Astrocyte (in vitro differentiated cells and primary cell): ENCODE data around the gene GRAMD4. TPM values are rescaled to one million over a fixed set of nuclear protein-coding genes. Genes with fewer than 3 reads are reported as not detected.

ENCODE experiments used
- DNase-seq: peaks from one replicate; pipeline ENCODE4 v3.0.0-alpha.2; 2010; ENCODE audit warnings: low read depth
- FAIRE-seq: peaks from 2 replicates; lab custom pipeline; 2011; peaks lifted over from hg19 to GRCh38; lab: Jason Lieb, UNC
- H2AFZ ChIP-seq: 2 replicates; pipeline ENCODE4 v1.6.0; 2012; ENCODE audit warnings: low read depth, low read length, inconsistent platforms
- H3K27ac ChIP-seq: 2 replicates; pipeline ENCODE4 v1.5.1; 2011; ENCODE audit warnings: low read depth, low read length, inconsistent platforms
- H3K27me3 ChIP-seq: 2 replicates; pipeline ENCODE4 v1.6.0; 2011; ENCODE audit warnings: low read length, inconsistent platforms; ENCODE audit not compliant: insufficient read depth
- H3K36me3 ChIP-seq: 2 replicates; pipeline ENCODE4 v1.5.1; 2011; ENCODE audit warnings: low read length, inconsistent platforms; ENCODE audit not compliant: insufficient read depth
- H3K4me1 ChIP-seq: 2 replicates; pipeline ENCODE4 v1.5.1; 2011; ENCODE audit warnings: low read length, inconsistent platforms; ENCODE audit not compliant: insufficient read depth
- H3K4me2 ChIP-seq: 2 replicates; pipeline ENCODE4 v1.6.0; 2012; ENCODE audit warnings: low read length, inconsistent platforms
- H3K4me3 ChIP-seq: 2 replicates; pipeline ENCODE4 v1.5.1; 2011; ENCODE audit warnings: low read depth, mild to moderate bottlenecking, low read length, inconsistent platforms; ENCODE audit not compliant: insufficient read depth
- H3K79me2 ChIP-seq: 2 replicates; pipeline ENCODE4 v1.6.0; 2012; ENCODE audit warnings: mild to moderate bottlenecking, low read length, inconsistent platforms; ENCODE audit not compliant: insufficient read depth
- H3K9ac ChIP-seq: 2 replicates; pipeline ENCODE4 v1.6.0; 2012; ENCODE audit warnings: mild to moderate bottlenecking, low read length, inconsistent platforms
- H3K9me3 ChIP-seq: 2 replicates; pipeline ENCODE4 v1.5.1; 2012; ENCODE audit warnings: low read depth, mild to moderate bottlenecking, low read length, inconsistent platforms; ENCODE audit not compliant: insufficient read depth
- H4K20me1 ChIP-seq: 2 replicates; pipeline ENCODE4 v1.6.0; 2012; ENCODE audit warnings: low read length, inconsistent platforms; ENCODE audit not compliant: insufficient read depth
- H3K27ac Mint-ChIP-seq: one replicate; pipeline ENCODE4 v1.8.0; 2021; ENCODE audit warnings: mild to moderate bottlenecking, mixed read lengths; ENCODE audit not compliant: unreplicated experiment
- H3K27me3 Mint-ChIP-seq: one replicate; pipeline ENCODE4 v1.8.0; 2021; ENCODE audit warnings: low read depth, mixed read lengths; ENCODE audit not compliant: unreplicated experiment
- H3K36me3 Mint-ChIP-seq: one replicate; pipeline ENCODE4 v1.8.0; 2021; ENCODE audit warnings: low read depth, mixed read lengths; ENCODE audit not compliant: unreplicated experiment
- H3K4me1 Mint-ChIP-seq: one replicate; pipeline ENCODE4 v1.8.0; 2021; ENCODE audit warnings: low read depth, mixed read lengths; ENCODE audit not compliant: unreplicated experiment
- H3K4me3 Mint-ChIP-seq: one replicate; pipeline ENCODE4 v1.8.0; 2021; ENCODE audit warnings: mild to moderate bottlenecking, moderate library complexity, mixed read lengths; ENCODE audit not compliant: unreplicated experiment
- H3K9me3 Mint-ChIP-seq: one replicate; pipeline ENCODE4 v1.8.0; 2021; ENCODE audit warnings: mild to moderate bottlenecking, mixed read lengths; ENCODE audit not compliant: unreplicated experiment
- CTCF ChIP-seq: IDR thresholded peaks from 2 replicates; pipeline ENCODE4 v1.5.1; 2011; ENCODE audit warnings: low read depth, mild to moderate bottlenecking, inconsistent platforms, low read length, moderate library complexity; ENCODE audit not compliant: insufficient read depth
- EZH2 ChIP-seq: IDR thresholded peaks from 2 replicates; pipeline ENCODE4 v1.6.1; 2012; ENCODE audit warnings: mild to moderate bottlenecking, low read length, inconsistent platforms; ENCODE audit not compliant: insufficient read depth
- total RNA-seq: library from RNA; stranded (reverse); gene quantifications from 2 replicates; pipeline ENCODE4 v1.2.1, GENCODE V29; 2021

The GRAMD4 gene
- total RNA-seq, 1 donor from 2014 or later, result 17.8 TPM

GRCh38 chr22:46586123-46586519, 34.1 kb upstream of the GRAMD4 start:
- no peak for DNase-seq
- no peak for FAIRE-seq
- Histone ChIP-seq H2AFZ (no peak overlapping the region), H3K79me2 (peaks cover 53% of the 10 kb centered on the region), H3K4me1 (peaks cover 9% of the 10 kb centered on the region), H3K4me2 (no peak overlapping the region), H3K27ac (no peak overlapping the region), H3K9ac (no peak overlapping the region), H3K9me3 (no peaks in the 10 kb centered on the region), H3K27me3 (no peaks in the 10 kb centered on the region), H3K4me3 (no peak overlapping the region), H3K36me3 (no peaks in the 10 kb centered on the region), H4K20me1 (peaks cover 78% of the 10 kb centered on the region)
- H3K9me3 Mint-ChIP-seq, result no peaks in the 10 kb centered on the region
- peaks cover 3% of the 10 kb centered on the region for H3K27me3 Mint-ChIP-seq
- H3K4me3 Mint-ChIP-seq, result no peak overlapping the region
- peaks cover 12% of the 10 kb centered on the region for H3K4me1 Mint-ChIP-seq
- TF ChIP-seq CTCF (no peak), EZH2 (no peak)
- H3K27ac Mint-ChIP-seq, result no peak overlapping the region
- H3K36me3 Mint-ChIP-seq, result peaks cover 4% of the 10 kb centered on the region

GRCh38 chr22:46586531-46587011, 33.6 kb upstream of the GRAMD4 start:
- peaks cover 4% of the 10 kb centered on the region for H3K36me3 Mint-ChIP-seq
- H3K27me3 ChIP-seq, result no peaks in the 10 kb centered on the region
- no peak overlapping the region for H3K27ac Mint-ChIP-seq
- no peak for DNase-seq
- H2AFZ ChIP-seq, result no peak overlapping the region
- no peak overlapping the region for H3K4me3 Mint-ChIP-seq
- H4K20me1 ChIP-seq, result peaks cover 74% of the 10 kb centered on the region
- peaks cover 9% of the 10 kb centered on the region for H3K4me1 ChIP-seq
- H3K4me2 ChIP-seq, result no peak overlapping the region
- H3K79me2 ChIP-seq, result peaks cover 49% of the 10 kb centered on the region
- TF ChIP-seq EZH2, result no peak
- no peak for TF ChIP-seq CTCF
- FAIRE-seq, result no peak
- H3K27me3 Mint-ChIP-seq, result peaks cover 3% of the 10 kb centered on the region
- no peaks in the 10 kb centered on the region for H3K9me3 ChIP-seq
- no peak overlapping the region for H3K27ac ChIP-seq
- no peaks in the 10 kb centered on the region for H3K36me3 ChIP-seq
- no peak overlapping the region for H3K4me3 ChIP-seq
- no peak overlapping the region for H3K9ac ChIP-seq
- peaks cover 12% of the 10 kb centered on the region for H3K4me1 Mint-ChIP-seq
- no peaks in the 10 kb centered on the region for H3K9me3 Mint-ChIP-seq

DNA sequence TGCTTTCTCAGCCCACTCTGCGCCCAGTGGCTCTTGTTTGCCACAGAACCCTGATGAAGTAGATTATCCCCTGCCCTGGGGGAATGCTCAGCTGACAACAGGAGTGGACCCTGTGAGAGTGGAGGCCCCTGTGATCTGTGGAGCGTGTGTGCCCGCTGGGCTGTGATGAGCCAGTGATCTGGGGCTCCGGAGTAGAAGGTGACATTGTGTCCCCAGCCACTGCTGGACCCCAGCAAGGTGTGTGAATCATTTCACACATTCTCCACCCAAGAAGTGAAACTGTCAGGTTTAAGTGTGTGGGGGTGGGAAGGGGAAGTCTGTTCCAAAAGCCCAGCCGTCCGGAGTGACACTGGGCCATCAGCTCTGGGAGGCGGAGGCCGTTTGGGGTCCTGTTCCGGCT, 33.1 kb upstream of the GRAMD4 start:
- H3K27ac Mint-ChIP-seq, result peak overlapping the region; percentile 34
- no peak overlapping the region for H3K9ac ChIP-seq
- no peak overlapping the region for H3K4me3 Mint-ChIP-seq
- no peaks in the 10 kb centered on the region for H3K9me3 Mint-ChIP-seq
- H4K20me1 ChIP-seq, result peaks cover 69% of the 10 kb centered on the region
- no peak overlapping the region for H3K4me2 ChIP-seq
- DNase-seq (no peak), FAIRE-seq (no peak)
- no peaks in the 10 kb centered on the region for H3K36me3 ChIP-seq
- no peaks in the 10 kb centered on the region for H3K27me3 ChIP-seq
- H3K4me1 Mint-ChIP-seq, result peaks cover 16% of the 10 kb centered on the region
- H3K4me1 ChIP-seq, result peaks cover 12% of the 10 kb centered on the region
- H2AFZ ChIP-seq, result no peak overlapping the region
- peaks cover 3% of the 10 kb centered on the region for H3K27me3 Mint-ChIP-seq
- peaks cover 44% of the 10 kb centered on the region for H3K79me2 ChIP-seq
- H3K9me3 ChIP-seq, result no peaks in the 10 kb centered on the region
- TF ChIP-seq EZH2 (no peak), CTCF (no peak)
- no peak overlapping the region for H3K4me3 ChIP-seq
- peaks cover 4% of the 10 kb centered on the region for H3K36me3 Mint-ChIP-seq
- H3K27ac ChIP-seq, result no peak overlapping the region
